ENCODE measurements around the gene TMEM69.
"Not testable (repeated sequence)": the region's sequence is repeated elsewhere in the genome, so short reads cannot be mapped to it uniquely, and the experiment has no call there.

The TMEM69 gene, protein sequence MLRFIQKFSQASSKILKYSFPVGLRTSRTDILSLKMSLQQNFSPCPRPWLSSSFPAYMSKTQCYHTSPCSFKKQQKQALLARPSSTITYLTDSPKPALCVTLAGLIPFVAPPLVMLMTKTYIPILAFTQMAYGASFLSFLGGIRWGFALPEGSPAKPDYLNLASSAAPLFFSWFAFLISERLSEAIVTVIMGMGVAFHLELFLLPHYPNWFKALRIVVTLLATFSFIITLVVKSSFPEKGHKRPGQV

GRCh38 chr1:45687754-45688740, at the start of gene TMEM69:
Gene TMEM69, plus strand, starts transcription at chr1:45688181. Its CDS starts 2,888 bp downstream, at chr1:45691069.
- peak; percentile 12 for DNase-seq

DNA sequence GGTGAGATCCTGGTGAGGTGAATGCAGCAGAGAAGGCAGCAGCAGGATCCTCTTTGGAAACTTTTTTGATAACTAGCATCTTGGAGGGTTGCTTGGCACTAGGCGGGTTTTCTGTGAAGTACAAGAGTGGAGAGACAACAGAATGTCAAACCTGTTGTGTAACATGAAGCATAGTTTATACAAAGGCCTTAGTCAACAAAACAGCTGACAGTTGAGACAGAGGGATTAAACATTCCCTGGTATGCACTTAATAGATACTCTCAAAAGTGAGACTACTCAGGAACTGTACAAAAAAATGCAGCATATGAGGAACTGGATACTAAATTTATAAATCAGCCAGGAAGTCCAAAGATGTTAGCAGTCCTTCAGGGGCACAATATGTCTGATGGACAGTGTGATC, 47.7 kb upstream of the TMEM69 start:
- no peak for DNase-seq

- no peak for DNase-seq
These were observed 44.7 kb upstream of the TMEM69 start for GRCh38 chr1:45643321-45643720.

DNA sequence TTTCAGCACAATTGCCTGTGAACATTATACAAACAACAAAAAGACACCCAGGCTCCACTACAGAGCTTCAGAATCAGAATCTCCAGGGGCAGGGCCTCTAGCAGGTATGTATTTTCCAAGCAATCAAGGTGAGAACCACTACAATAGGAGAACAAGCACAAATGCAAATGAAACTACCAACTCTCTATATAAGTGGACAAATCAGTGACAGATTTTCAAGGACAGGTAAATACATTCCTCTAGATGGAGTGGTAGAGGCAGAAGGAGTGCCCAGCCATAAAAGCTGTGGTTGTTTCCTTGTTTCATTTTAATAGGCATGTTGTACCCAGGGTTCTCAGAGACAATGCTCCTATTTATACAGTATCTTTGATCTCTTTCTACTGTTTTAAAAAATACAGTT, 44.0 kb upstream of the TMEM69 start:
- DNase-seq = no peak

DNA sequence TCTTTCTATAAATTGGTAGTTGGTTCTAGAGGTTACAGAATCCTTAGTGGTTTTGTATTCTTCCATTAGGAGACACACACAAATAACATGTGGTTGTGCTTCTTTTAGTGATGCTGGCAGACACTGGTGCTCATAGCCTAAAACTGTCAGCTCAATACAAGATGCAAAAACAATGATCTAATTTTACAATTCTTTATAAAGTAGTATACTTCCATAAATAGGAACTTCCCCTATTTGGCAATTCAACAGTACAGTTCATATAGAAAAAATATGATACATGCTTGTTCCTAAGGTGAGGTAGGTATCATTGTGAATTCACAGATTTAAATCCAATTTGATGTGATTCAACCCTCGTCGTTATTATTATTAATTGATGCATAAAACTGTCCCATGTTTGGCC, 43.3 kb upstream of the TMEM69 start:
- no peak for DNase-seq

DNA sequence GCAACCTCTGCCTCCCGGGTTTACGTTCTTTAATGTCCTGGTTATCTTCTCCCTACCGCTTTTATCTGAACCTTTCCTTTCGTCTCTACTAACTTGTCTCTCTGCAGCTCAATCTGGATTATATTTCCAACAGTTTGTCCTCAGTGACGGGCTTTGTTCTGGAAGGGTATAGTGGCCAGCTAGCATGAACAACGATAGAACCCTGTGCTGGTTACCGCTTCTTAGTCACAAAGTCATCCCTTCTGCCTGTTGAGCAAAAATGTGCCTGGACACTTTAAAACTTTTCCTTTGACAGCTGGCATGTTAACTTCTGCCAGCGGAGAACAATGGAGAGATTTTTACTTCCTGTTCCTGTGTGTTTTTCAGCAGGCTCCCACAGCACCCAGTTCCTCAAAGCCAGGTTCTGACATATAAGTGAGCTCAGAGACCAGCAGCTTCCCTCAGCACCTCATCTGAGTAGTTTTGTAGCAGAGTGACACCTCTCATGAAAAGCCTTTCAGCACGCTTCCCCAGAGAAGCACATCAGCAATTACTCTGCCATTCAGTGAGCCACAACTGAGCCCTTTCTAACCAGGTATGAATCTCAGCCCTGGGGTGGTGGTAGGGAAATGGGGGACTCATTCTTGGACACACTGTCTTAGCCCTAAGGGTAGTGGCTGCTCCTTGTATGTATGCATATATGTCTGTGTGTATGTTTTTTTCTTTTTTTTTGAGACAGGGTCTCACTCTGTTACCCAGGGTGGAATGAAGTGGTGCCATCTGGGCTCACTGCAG, 40.5 kb upstream of the TMEM69 start:
- DNase-seq = no peak

DNA sequence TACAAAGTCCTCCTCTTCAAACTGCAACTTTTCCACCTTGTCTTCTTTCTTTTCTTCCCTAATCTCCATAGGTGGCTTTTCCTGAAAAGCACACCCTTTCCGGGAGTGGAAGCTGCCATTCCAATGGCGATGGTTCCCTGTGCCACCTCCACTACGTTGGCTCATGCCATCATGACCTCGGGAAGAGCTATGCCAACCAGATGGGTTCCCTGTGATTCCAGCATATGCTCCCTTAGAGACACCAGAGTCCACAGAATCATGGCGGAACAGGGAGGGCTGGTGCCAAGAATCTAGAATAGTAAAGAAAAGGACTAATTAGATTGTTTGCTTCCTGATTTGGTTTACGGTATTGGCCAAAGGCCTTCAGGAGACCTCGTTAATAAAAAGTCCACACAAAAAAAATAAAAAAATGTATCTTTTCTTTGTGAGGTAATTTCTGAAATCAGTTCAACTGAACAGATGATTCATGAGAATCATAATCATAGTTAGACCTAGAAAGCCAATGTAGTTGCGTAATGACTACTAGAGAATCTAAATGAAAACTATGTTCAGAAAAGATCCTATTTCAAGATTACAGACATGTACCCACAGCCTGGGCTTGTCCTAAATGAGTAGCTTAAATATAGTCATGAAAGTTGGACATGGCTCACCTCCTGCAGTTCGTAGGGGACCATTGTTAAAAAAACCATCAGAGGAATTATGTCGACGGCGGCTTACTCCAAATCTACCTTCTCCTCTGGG, 33.3 kb upstream of the TMEM69 start:
- DNase-seq = no peak

GRCh38 chr1:45656573-45657226, 31.3 kb upstream of the TMEM69 start:
- no peak for DNase-seq

DNA sequence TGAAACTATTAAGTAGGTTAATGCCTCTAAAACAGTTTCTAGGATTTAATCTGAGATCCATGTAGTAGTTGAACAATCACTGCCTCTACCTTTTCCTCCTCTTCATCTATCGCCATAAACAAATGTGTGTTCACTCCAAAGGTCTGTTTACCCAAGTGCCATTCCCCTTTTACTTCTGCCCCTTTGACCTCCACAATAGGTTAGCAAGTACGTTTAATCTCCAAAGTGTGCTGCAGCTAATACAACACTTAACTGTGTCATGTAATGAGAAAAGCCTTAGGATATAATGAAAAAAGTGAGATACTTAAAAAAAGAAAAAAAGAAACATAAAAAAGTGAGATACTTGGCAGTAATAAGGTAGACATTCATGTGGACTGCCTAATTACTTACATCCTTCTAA, 29.8 kb upstream of the TMEM69 start:
- no peak for DNase-seq

GRCh38 chr1:45659222-45659621, 28.8 kb upstream of the TMEM69 start:
- no peak for DNase-seq

DNA sequence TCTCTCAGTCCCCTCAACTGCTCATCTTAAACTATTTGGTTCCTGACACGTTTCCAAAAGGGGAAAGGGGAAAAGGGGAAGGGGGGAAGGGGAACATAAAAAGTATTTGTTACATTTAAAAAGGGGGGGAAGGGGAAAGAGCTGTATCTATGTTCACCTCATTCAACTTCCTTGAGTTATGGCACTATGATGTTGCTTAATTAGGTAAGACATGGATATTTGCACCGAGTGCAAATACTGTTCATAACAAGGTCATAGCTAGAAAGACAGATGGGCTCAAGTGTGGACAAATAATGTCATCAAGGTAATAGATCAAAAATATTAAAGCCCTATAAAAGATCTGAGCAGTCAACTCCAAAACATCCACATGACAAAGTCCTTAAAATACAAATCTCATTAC, 27.6 kb upstream of the TMEM69 start:
- no peak for DNase-seq

- no peak for DNase-seq
These were observed 21.1 kb upstream of the TMEM69 start for GRCh38 chr1:45666836-45667235.

DNA sequence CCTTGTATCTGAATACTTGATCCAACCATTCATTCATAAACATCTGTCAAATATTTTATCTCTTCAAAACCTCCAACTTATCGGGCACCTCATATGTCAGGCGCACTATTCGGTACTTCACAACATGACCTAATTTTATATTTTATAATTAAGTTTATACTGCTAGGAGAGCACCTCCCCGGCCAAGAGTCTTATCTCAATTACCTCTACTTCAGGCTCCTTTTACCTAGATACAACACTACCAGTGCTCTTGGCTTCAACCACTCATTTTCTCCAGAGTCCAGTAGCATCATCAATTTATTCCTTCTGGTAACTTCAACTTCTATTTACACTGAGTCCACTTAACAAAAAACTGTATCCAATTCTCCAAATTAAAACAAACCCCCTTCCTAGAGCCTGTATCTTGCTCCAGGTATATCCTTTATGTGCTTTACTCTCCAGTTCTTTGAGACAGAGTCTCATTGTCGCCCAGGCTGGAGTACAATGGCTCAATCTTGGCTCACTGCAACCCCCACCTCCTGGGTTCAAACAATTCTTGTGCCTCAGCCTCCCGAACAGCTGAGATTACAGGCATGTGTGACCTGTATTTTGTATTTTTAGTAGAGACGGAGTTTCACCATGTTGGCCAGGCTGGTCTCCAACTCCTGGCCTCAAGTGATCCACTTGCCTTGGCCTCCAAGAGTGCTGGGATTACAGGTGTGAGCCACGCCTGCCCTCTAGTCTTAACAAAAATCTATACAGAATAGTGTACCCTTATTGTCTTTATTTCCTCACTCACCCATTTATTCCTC, 20.5 kb upstream of the TMEM69 start:
- DNase-seq = no peak

DNA sequence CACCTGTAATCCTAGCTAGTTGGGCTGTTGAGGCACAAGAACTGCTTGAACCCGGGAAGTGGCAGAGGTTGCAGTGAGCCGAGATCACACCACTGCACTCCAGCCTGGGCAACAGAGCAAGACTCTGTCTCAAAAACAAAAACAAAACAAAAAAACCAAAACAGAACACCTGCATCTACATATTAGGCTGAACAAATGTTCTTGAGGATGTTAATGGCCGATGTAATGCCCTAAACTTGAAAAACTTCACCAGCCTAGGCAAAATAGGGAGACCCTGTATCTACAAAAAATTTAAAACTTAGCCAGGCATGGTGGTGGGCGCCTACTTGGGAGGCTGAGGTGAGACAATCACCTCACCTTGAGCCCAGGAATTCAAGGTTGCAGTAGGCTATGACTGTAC, 19.5 kb upstream of the TMEM69 start:
- DNase-seq = no peak

- DNase-seq = no peak
These were observed 18.6 kb upstream of the TMEM69 start for GRCh38 chr1:45669379-45669778.

DNA sequence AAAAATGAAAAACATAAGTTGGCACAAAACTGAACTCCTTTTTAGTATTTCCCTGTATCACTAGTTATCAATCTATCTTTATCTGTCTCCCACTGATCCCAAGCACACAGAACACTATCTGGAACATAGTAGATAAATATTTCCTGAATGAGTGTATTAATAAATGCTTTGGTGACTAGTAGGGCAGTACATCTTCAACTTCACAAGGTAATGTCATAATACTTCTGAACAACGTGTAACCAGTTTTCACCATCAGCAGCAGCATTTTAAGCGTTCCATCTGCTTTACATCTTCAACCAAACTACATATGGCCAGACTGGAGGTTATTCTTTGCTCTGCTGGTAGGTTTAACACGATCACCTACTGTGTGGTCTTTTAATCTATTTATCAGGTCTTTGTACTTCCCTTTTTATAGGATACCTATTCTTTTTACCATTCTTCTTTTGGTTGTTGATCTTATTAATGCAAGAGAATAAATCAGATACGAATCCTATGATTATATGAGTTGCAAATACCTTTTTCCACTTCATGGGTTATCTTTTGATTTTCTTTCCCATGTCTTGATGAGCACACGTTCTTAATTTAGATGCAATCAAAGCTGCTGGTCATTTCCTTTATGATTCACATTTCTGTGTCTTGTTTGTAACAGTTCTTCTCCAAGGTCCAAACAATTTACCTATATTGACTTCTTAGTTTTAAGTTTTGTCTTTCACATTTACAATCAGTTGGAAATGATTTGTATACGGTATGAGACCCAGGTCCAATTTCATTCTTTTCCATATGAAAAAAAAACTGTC, 17.9 kb upstream of the TMEM69 start:
- DNase-seq = no peak

GRCh38 chr1:45673956-45674355, 14.0 kb upstream of the TMEM69 start:
- no peak for DNase-seq

- DNase-seq = no peak
These were observed 13.5 kb upstream of the TMEM69 start for GRCh38 chr1:45674478-45674877.

DNA sequence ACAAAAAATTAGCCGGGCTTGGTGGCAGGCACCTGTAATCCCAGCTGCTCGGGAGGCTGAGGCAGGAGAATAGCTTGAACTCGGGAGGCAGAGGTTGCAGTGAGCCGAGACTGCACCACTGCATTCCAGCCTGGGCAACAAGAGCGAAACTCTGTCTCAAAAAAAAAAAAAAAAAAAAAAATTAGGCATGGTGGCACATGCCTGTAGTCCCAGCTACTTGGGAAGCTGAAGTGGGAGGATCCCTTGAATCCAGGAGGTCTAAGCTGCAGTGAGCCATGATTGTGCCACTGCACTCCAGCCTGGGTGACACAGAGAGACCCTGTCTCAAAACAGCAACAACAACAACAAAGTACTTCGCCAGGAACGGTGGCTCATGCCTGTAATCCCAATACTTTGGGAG, 11.4 kb upstream of the TMEM69 start:
- DNase-seq = not testable (repeated sequence)

DNA sequence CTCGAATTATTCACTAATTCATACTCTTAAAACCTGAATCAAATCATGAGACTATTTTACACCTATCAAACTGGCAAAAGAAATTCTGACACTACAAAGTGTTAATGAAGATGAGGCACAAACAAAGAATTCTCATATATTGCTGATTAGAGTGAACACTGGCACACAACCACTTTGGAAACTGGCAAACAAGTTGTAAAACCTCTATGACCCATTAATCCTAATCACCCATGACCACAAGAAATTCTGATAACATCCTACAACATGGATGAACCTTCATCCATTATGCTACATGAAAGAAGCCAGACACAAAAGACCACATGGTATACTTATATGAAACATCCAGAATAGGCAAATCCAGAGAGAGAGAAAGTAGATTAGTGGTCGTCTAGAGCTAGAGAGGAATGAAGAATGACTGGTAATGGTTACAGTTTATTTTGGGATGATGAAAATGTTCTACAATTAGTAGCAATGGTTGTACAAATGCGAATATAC, 10.2 kb upstream of the TMEM69 start:
- no peak for DNase-seq

Measured in NCI-H187 treated with DMSO at 0.1 percent for 48 hours (cell line).